Activated CD4-positive, alpha-beta T cell treated with anti-CD3 and anti-CD28 coated beads for 1 hour (primary cell): ENCODE results near the gene TSPAN9.

Experiments
- DNase-seq: peaks from one replicate; pipeline ENCODE4 v3.0.0-alpha.2; 2020

Gene TSPAN9

GRCh38 chr12:3323002-3323685 is 246.0 kb downstream of the TSPAN9 start:
- DNase-seq, result no peak

GRCh38 chr12:3325736-3326135 is 248.6 kb downstream of the TSPAN9 start:
- no peak for DNase-seq

GRCh38 chr12:3326156-3326849 is 249.1 kb downstream of the TSPAN9 start:
- DNase-seq, result no peak

- no peak for DNase-seq
Observed at GRCh38 chr12:3326850-3327780, 249.9 kb downstream of the TSPAN9 start.

- DNase-seq, result no peak
Observed at GRCh38 chr12:3328081-3328480, 250.9 kb downstream of the TSPAN9 start.

- DNase-seq, result no peak
Observed at GRCh38 chr12:3328571-3328970, 251.4 kb downstream of the TSPAN9 start.

GRCh38 chr12:3329361-3329760 is 252.2 kb downstream of the TSPAN9 start:
- DNase-seq, result no peak

- no peak for DNase-seq
Observed at GRCh38 chr12:3330976-3331510, 253.9 kb downstream of the TSPAN9 start.

- no peak for DNase-seq
Observed at GRCh38 chr12:3332188-3332587, 255.0 kb downstream of the TSPAN9 start.

- no peak for DNase-seq
Observed at GRCh38 chr12:3333583-3333982, 256.4 kb downstream of the TSPAN9 start.

- no peak for DNase-seq
Observed at GRCh38 chr12:3333991-3334391, 256.8 kb downstream of the TSPAN9 start.

GRCh38 chr12:3335078-3335487 is 257.9 kb downstream of the TSPAN9 start:
- DNase-seq, result no peak
